GM12874 (cell line): ENCODE measurements around the gene CACNA1G.
A peak's percentile ranks its signal among the peaks of the same experiment; 100 is the strongest.

Experiments used
- CTCF ChIP-seq: IDR thresholded peaks from 2 replicates; pipeline ENCODE4 v1.5.1; 2011; ENCODE audit warnings: low read depth, mild to moderate bottlenecking, control low read depth, low read length, moderate library complexity; ENCODE audit not compliant: insufficient read depth

The CACNA1G gene

DNA sequence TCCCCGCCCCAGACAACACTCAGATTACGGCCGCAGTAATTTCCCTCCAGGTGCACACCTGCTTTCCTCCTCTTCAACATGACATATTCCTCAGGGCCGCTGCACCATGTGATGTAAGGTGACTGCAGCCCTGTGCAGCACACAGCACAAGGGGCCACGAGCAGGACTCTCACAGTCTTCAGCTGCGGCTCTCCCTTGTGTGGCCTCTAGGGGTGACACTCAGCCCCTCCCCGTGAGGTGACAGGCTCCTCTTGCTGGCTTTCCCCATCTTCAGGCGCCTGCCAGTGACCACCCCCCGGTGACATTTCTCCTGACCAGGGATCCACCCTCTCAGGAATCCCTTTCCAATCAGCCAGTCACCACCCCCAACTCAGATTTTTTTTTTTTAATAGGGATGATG is 42.8 kb downstream of the CACNA1G start:
- peak; percentile 45; the same call in 1 of the 2 replicates for TF ChIP-seq CTCF

- no peak for TF ChIP-seq CTCF
Measured at GRCh38 chr17:50604513-50604912, 44.0 kb downstream of the CACNA1G start.

DNA sequence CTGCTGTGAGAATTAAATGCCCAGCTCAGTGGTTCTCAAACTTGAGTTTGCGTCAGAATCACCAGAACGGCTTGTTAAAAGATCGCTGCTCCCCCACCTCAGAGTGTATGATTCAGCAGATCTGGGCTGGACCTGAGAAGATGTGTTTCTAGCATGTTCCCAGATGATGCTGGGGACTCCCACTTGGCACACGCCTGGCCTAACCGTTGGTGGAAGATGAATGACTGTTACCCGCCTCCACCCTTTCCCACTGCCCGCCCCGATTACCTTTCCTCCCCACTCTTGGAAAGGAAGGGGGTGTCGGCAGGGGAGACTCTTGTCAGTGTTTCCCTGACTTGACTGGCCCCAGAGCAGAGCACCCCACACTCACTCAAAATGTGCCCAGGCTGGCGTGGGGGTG is 44.9 kb downstream of the CACNA1G start:
- no peak for TF ChIP-seq CTCF

DNA sequence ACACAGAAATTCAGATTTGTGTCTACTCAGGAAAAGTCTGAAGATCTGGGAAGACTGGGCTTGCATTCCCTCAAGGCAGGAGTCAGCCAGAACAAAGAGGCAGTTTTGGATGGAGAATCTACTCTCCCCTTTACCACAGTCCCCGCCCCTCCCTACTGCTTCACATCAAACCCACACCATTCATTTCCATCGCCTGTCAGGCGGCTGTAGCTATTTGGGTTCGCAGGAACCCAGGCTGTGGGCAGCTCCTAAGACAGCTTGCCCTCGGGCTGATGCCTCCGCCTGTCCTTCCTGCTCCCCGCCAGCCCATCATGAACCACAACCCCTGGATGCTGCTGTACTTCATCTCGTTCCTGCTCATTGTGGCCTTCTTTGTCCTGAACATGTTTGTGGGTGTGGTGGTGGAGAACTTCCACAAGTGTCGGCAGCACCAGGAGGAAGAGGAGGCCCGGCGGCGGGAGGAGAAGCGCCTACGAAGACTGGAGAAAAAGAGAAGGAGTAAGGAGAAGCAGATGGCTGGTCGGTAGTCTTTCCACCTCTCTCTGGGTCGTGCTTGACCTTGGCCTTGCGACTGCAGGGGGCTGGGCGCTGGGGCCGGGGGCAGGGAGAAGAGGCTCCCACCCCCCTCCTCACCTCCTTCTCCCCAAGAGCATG is 47.1 kb downstream of the CACNA1G start:
- TF ChIP-seq CTCF: no peak

DNA sequence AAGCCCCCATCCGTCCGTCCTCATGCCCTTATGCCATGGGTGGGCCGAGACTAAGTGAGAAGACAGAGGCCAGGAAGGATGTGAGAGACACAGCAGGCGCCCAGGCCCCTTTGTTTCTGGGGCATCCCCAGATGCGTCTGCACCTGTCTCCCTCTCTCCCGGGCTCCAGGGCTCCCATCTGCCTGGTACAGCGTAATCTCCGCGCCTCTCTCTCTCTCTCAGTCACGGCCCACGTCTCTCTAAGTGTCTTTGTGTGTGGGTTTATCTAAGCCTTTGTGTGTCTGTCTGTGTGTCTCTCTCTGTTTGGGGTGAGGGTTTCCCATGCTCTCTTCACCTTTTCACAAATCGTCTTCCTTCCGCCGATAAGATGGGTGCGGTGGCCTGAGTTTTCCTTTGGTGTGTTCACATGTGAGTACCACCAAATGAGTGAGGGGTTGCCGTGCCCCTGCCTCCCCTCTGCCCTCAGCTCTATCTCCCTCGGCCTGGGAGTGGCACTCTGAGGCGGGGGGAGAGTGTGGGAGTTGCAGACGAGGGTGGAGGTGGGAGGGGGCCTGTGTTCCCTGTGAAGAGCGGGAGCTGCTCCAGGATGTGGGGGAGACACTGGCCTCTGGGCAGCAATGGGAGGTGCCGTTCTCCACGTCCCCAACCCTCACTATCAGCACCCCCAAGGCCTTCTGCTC is 48.3 kb downstream of the CACNA1G start:
- no peak for TF ChIP-seq CTCF

GRCh38 chr17:50609380-50610074 is 49.0 kb downstream of the CACNA1G start:
- no peak for TF ChIP-seq CTCF

GRCh38 chr17:50611634-50612033 is 51.1 kb downstream of the CACNA1G start:
- no peak for TF ChIP-seq CTCF
